ENCODE data around the gene ISOC2.

Gene ISOC2

DNA sequence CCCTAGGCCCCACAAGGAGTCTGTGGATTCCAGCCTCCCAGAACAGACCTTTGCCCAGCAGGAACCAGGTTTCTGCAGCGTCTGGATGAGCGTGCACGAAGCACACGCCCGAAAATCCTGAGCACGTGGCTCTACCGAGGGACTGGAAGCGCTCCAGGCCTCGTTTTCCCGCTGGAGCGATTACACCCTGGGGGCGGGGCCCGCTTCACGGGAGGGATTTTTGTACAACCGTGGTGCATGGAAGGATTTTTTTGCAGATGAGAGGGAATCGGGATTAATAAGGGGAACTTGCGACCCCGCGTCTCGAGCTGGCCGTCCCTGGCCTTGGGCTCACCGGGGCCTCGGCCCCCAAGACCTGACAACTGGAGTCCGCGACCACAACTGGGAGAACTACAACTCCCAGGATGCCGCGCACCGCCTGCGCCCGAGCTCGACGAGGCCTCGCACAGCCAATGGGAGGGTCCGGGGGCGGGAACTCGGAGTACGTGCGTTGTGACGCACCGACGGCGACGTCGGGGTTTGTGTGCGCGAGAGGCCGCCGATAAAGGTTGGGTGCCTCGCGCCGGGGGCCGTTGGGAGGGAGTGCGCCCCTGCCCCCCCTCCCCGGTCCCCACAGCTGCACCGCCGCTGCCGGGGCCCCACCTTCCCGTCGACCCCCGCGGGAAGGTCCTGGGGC, 14.8 kb upstream of the ISOC2 start, which contains the start of gene ZNF628:
ZNF628 (plus strand) TSS at position 518 of the 676 bp plus-strand sequence. CDS start 3,294 bp downstream, outside the sequence.
- peak; percentile 99 for DNase-seq

DNA sequence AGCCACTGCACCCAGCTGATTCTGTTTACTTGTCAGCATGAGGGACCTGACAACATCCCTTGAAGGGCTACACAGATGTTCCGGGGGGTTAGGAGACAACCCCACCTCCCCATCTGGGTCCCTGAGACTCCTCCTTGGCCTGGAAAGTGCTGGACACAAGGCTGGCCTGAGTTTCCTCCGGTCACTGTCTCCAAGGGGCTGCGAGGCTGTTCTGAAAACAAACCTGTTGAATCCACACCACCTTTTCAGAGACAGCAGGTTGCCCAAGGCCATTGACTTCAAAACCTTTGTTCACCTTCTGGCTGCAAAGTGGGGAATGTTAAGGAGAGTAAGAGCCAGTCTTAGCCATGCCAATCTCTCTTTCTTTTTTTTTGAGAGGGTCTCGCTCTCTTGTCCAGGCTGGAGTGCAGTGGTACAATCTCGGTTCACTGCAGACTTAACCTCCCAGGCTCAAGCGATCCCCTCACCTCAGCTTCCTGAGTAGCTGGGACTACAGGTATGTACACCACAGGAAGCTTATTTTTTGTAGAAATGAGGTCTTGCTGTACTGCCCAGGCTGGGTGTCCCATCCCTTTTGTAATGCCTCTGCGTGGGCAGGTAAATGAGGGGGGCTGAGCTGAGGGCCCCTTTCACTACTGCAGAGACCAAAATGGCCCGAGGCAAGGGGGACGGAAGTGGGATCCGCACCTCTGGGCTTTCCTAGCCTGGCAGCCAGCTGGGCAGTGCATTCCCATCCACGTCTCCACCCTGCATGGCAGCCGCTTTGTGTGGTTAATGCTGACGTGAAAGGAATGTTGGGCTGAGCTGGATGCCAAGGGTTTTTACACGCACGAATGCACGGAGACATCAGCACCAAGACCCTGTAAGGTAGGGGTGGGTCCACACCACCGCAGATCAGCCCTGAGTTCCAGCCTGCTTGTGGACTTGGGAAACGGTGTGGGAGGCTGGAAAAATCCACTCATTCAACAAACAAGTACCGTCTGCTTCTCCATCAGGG, 13.1 kb upstream of the ISOC2 start:
- DNase-seq, result no peak

DNA sequence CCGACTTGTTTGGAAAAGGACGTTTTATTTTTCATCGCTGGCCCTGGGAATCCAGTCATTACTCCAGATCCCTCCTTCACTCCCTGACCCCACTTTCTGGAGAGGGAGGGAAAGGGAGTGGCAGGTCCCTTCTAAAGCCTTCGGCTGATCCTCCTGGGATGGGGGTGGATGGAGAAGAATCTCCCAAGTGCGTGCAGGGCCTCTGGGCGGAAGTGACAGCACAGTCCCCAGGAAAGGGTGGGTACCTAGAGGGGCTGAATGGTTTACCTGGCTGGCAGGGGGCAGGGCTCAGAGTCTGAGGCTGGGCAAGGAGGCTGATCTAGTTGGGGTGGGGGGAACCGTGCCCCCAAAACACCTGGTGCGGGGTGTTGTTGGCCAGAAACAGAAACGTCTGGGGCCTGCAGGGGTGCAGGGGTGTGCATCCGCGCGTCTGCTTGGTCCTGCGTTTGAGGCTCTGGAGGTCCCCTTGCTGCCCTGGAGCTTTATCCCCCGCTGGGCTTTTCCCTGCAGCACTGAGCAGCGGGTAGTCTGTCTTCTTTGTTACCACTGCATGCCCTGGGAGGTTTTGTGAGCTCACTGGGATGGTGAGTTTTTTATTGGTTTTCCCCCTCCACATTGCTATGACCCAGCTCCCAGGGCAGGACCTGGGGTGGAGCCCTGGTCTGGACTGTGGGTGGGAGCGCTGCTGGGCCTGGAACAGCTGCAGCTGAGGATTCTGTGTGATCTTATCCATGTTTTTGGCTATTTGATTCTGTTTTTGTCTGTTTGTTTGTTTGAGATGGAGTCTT, 12.0 kb upstream of the ISOC2 start:
- DNase-seq, result no peak

DNA sequence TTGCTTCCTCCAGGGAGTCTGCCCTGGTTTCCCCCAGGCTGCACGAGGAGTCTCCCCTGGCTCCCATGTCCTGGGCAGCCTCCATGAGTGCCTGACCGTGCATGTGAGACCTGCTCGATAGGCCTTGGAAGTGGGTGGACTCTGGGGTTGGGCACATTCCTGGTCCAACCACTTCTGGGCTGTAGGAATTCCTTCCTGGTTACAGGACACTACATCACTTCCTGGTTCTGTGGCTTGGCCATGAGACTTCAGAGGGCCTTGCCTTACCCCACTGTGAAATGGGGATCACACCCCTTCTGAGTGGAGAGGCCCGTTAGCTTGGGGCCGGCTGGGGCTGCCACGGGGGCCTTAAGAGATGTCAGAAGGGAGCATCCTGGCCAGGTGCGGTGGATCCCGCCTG, 11.0 kb upstream of the ISOC2 start:
- no peak for DNase-seq

DNA sequence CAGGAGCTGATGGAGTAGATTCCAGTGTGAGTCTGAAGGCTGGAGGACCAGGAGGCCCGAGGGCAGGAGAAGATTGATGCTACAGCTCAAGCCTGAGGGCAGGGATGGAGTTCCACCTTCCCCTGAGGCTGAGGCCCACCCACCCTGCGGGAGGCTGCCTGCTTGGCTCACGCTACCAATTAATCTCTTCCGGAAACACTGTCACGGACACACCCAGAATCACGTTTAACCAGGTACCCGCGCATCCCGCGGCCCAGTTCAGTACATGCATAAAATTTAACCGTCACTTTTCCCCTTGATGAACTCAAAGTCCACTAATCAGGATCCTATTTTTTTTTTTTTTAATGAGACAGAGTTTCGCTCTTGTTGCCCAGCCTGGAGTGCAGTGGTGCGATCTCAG, 9.8 kb upstream of the ISOC2 start:
- no peak for DNase-seq

DNA sequence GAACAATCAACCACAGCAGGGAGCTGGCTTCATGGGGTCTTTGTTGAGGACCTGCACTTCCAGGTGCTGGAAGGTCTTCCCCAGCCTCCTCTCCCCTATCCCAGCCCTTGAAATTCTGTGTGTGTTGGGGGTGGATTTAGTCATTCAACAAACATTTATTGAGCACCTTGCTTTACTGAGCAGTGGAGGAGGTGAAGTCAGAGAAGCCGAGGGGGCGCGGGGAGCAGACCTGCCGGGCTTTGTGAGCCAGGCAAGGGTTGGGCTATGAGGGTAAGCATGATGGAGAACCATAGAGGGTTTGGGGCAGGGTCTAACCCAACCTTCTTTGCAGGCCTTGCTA, 6.6 kb upstream of the ISOC2 start:
- no peak for DNase-seq

DNA sequence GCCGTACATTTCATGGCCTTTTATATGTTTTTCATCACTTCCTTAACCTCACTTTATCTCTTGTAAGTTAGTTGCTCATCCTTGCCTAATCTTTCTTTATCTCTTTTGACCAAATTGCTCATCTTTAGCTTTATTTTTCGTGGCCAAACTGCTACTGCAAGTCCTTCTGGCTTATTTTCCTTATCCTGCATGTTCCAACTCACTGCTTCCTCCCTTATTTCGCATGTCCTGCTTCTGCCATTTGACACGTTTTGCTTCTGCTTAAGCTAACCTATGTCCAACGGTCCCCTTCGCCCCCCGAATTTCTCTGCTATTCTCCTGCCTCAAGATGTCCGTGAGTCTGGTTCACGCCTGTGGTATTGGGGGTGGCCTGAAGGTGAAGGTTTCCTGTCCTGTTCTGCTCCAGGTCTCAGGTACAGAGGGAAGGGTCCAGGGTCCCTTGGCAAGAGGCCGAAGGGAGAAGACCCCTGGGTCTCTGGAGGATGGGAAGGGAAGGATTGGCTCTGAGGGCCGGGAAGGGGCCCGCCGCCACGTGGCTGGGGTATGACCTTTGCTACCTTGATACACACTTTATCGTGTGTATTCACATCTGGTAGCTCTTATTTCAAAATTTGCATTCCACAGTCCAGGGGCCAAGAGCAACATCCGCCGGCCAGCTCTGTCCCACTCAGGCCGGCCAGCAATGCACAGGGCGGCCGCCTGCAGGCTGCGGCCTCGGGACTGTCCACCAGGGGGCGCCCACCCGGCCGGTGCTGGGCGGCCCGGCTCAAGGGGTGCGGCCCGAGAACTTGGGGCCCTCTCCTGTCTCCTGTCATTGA, 6.0 kb upstream of the ISOC2 start:
- DNase-seq, result peak; percentile 77

DNA sequence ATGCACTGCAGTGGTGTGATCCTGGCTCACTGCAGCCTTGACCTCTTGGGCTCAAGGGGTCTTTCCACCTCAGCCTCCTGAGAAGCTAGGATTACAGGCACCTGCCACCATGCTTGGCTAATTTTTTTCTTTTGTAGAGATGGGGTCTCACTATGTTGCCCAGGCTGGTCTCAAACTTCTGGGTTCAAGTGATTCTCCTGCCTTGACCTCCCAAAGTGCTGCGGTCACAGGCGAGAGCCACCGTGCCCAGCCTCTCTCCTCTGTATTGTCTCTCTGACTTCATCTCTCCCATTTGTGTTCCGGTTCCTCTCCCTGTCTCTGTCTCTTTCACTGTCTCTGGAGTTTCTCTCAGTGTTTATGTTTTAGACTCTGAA, 4.8 kb upstream of the ISOC2 start:
- DNase-seq, result no peak

DNA sequence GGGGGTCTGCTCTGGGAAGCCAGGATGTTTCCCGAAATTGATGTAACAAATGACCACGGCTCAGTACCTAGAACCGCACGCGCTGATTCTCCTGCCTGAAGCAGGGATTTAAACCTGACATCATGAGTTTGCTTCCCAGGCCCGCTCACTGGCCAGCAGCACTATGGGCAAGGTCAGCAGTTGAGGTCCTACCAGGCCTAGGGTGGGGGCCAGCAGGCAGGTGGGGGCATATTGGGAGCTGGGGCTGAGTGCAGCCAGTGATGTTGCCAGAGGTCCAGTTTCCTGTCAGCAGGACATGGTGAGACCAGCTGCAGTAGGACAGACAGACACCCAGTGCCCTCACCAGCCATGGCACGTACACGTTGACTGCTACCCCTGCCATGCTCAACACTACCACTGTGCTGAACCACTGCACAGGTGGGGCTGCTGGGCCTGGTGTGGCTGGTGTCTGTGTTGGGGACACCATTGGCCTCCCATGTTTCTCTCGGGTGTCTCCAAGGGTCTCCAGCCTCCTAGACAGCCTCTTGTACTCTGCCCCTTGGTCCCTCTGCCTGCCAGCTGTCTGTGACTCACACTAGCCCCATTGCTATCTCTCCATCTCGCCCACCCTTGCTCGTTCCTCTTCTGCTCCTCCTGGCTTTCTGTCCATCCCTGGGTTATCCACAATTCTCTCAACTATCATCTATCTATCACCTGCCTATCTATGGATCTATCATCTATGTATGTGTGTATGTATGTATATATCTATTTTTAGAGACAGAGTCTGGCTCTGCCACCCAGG, 4.2 kb upstream of the ISOC2 start:
- no peak for DNase-seq

DNA sequence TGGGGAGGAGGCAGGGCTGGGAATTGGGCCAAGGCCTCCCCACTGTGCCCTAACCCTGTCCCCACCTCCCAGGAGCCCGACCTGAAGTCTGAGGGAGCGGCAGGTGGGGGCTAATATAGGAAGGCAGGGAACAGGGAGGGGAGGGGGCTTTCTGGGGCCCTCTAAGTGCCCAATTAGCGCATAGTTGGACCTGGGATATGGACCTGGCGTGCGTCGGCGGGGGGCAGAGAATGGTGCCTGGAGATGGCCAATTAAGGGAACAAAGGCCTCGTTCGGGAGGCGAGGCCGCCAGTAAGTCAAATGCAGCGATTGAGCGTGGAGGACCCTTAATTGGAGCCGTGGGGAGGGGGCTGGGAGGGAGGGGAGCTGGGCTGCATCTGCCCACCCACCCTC, 3.2 kb upstream of the ISOC2 start, which contains the start of gene C19orf85:
C19orf85 (minus strand) TSS at position 90 of the 393 bp plus-strand sequence. CDS start 197 bp downstream, outside the sequence.
- DNase-seq, result no peak

DNA sequence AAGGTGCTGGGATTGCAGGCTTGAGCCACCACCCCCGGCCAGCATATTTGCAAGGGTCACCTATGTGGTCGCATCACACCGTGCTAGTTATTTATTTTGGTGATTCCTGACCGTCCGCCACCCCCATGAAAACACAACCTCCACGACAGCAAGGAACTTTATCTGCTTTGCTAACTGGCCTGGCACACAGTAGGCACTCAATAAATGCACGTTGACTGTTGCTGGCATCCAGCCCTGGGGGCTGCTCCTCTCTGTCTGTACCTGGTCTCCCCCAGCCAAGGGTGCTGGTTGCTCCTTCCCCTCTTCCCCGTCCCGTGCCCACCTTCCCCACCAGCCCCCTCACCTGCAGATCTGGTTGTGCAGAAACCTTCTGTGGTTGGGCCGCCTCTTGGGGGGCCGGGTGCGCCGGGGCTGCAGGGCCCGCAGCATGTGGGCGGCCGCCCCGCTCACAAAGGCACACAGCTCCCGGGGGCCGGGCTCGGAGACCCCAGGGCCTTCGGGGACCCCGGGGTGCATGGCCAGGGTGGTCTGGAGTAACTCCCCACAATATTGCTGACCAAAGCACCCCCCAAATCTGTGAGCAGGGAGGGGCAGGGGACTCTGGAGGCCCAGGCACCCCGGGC, 2.7 kb upstream of the ISOC2 start:
- no peak for DNase-seq

DNA sequence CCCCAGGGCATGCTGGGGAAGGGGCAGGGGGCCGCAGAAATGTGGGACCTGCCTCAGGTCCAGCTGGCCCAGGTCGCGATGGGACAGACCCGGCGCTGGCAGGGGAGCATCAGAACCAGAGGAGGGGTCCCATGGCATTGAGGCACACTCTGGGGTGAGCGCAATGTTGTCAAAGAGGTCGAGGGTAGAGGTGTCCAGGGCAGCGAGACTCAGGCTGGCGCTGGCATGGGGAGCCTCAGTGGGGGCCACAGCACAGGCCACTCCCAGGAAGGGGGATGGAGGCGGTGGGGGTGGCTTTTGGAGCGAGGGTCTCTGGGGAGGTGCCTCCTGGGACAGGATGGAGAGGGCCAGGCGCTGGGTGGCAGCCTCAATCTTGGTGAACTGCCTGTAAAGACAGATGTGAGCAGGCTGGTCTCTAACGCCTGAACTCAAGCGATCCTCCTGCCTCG, 2.2 kb upstream of the ISOC2 start:
- DNase-seq, result no peak

DNA sequence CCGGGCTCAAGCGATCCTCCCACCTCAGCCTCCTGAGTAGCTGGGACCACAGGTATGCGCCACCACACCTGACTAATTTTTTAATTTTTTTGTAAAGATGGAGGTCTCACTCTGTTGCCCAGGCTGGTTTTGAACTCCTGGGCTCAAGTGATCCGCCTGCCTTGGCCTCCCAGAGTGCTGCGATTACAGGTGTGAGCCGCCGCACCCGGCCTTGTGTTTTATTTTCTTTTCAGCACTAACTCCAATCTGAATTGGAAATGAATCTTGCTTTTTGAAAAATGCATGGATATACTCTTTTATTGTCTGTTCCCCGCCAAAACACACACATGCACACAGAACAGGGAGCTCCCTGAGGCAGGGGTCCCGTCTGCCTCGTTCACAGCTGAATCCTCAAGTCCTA, 1.3 kb upstream of the ISOC2 start:
- DNase-seq, result no peak

DNA sequence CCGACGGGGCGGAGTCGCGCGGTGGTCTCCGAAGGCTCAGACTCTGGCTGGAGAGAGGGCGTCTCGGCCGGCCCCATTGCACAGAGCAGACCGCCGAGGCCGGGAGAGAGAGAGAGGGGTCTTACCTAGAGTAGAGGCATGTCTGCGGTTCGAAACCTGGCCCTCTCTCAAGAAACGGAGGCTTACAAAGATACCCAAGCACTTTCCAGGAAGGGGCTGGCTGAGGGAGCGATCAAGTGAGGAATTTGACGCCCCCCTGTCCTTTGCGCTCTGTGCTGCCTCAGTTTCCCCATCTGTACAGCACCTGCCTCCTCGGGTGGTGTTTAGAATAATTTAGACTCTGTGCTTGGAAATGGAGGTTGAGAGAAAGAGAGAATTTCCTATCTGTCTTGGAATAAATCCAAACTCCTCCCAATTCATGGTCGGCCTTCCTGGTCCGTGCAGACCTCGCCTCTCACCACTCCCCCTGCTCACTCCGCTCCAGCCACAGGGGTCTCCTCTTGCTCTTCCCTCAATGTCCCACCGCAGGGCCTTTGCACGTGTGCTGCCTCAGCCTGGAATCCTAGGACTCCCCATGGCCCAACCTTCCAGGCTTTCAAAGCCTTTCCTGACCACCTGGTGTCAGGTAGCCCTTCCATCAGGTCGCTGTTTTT, 658 bp upstream of the ISOC2 start:
- no peak for DNase-seq

DNA sequence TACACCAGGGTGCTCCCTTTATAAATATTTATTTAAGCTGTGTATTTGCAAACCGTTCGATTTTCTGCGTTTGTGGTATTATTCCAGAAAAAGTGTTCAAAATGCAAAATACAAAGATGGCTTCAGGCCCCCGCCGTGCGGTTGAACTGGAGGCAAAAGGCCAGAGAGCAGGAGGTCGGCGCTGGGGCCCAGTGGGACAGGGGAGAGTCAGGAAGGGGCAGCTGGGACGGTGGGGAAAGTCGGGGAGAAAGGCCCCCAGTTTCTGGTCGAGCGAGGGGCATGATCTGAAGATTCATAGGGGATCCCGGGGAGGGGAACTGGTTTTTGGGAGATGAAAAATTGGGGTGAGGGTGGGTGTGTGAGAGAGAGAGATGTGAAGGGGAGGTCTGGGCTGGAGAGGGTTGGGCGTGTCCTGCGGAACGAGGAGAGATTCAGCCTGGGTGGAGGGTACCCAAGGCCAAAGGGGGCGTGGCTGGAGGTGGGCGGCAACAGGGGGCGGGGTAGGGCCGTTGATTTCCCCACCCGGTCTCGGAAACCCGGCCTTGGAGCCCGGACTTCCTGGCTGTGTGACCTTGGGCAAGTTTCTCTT, 678 bp downstream of the ISOC2 start:
- peak; percentile 94 for DNase-seq

DNA sequence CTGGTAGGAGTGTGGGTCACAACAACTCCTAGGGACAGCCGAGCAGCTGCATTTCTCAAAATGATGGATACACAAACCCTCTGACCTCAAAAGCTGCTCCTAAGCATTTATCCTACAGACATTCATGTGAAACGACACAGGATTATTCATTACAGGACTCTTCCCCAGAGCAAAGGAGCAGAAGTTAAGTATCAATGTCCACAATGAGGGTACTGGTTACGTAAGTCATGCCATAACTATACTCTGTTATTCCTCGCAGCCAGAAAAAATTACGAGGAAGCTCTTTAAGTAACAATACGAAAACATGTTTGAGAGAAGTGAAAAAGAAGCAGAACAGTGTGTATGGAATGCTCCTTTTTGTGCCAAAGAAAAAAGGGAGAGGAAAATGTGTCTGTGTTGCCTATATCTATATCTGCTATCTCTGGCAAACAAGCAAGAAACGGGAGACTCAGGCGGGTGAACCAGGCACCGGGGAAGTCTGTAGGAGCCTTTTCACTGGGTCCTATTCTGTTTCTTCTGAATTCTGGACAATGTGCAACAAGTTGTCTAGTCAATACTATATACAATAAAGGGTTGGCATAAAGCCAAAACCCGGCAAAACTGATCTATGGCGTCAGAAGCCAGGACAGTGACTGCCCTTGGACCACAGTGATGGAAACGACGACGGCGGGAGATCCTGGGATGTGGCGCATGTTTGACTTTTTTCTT, 1.3 kb downstream of the ISOC2 start:
- no peak for DNase-seq

DNA sequence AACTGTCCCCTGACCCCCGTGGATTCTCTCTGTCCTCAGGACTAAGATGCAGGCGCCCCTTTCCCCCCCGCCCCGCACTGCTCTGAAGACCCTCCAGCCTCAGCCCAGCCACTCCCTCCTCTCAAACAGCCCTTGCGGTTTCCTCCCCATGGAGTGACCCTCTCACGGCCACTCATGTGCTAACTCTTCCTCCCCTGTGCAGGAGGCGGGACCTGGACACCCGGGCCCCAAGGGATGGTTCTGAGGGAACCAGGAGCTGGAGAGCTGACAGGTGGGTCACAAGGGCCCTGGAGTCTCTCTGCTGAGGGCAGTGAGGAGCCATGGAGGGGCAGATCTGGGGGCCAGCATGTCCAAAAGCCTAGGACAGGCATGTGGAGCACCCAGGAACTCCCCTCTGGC, 1.9 kb downstream of the ISOC2 start:
- DNase-seq, result no peak

DNA sequence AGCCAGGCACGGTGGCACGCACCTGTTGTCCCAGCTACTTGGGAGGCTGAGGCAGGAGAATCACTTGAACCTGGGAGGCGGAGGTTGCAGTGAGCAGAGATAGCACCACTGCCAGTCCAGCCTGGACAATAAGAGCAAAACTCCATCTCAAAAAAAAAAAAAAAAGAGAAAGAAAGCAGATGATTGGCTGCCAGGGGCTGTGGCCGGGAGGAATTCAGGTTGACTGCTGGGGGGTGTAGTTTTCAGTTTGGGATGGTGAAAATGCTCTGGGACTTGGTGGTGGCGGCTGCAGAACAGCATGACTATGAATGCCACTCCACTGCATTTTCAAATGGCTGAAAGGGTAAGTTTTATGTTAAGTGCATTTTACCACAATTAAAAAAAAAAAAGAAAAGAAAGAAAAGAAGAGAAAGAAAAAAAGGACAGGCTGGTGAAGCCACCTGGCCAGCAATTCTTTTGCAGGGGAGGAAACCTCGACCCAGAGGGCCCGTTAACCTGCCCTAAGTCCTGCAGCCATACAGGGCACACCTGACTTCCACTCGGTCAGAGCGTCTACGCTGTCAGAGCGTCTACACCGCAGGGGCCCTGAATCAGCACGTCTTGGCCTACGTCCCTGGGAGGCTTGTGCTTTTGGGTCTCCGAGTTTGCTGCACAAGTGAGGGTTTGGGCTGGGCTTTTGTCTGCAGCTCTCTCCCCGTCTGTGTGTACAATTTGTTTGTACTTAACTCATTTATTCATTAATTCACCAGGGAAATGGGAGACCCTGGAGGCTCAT, 3.6 kb downstream of the ISOC2 start:
- no peak for DNase-seq

DNA sequence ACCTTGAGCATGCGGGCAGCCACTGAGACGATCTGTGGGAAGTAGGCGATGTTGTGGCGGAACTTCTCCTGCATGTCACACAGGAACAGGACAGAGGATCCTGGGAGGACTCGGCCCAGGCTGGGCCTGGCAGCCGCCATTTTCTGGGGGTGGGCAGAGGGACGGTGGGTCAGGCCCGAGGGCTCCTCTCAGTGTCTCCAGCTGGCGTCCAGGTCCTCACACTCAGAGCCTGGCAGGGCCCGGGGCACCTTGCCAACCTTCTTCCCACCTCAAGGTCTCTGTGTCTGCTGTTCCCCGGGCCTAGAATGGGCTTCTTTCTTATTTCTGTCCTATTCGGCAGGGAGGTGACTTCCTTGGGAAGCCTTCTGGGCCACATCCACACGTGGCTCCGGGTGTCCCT, 5.1 kb downstream of the ISOC2 start:
- DNase-seq, result no peak
